Osteoblast (primary cell): ENCODE measurements around the gene SELENOS. TPM values are rescaled to one million over a fixed set of nuclear protein-coding genes. Genes with fewer than 3 reads are reported as not detected.

Source experiments
- DNase-seq: peaks from one replicate; pipeline ENCODE4 v3.0.0; 2011; ENCODE audit warnings: low spot score, mixed read lengths; ENCODE audit not compliant: insufficient read length; ENCODE audit errors: missing footprints
- H2AFZ ChIP-seq: 2 replicates; pipeline ENCODE4 v1.6.0; 2011; ENCODE audit warnings: mild to moderate bottlenecking, low read length
- H3K27ac ChIP-seq: 2 replicates; pipeline ENCODE4 v1.5.1; 2011; ENCODE audit warnings: mild to moderate bottlenecking, low read depth, low read length, moderate library complexity
- H3K27me3 ChIP-seq: 2 replicates; pipeline ENCODE4 v1.6.0; 2012; ENCODE audit warnings: mild to moderate bottlenecking, control low read depth, inconsistent platforms, low read length, moderate library complexity; ENCODE audit not compliant: insufficient read depth
- H3K36me3 ChIP-seq: 2 replicates; pipeline ENCODE4 v1.5.1; 2011; ENCODE audit warnings: mild to moderate bottlenecking, low read length, control low read depth, moderate library complexity; ENCODE audit not compliant: insufficient read depth
- H3K4me1 ChIP-seq: 2 replicates; pipeline ENCODE4 v1.5.1; 2011; ENCODE audit warnings: mild to moderate bottlenecking, low read length, control low read depth, moderate library complexity; ENCODE audit not compliant: insufficient read depth
- H3K4me2 ChIP-seq: 2 replicates; pipeline ENCODE4 v1.6.0; 2011; ENCODE audit warnings: mild to moderate bottlenecking, low read length; ENCODE audit not compliant: insufficient read depth
- H3K4me3 ChIP-seq: fragments of 200-600 bp; sonication (generic); 3 replicates; pipeline ENCODE4 v1.5.1; 2012; ENCODE audit warnings: mild to moderate bottlenecking, low read length, inconsistent platforms; ENCODE audit not compliant: insufficient read depth
- H3K79me2 ChIP-seq: 2 replicates; pipeline ENCODE4 v1.6.0; 2012; ENCODE audit warnings: mild to moderate bottlenecking, low read length, control low read depth, inconsistent platforms; ENCODE audit not compliant: insufficient read depth
- H3K9me3 ChIP-seq: 2 replicates; pipeline ENCODE4 v1.5.1; 2011; ENCODE audit warnings: low read depth, low read length, control low read depth
- H4K20me1 ChIP-seq: 2 replicates; pipeline ENCODE4 v1.6.0; 2012; ENCODE audit warnings: mild to moderate bottlenecking, low read length, control low read depth; ENCODE audit not compliant: insufficient read depth
- CTCF ChIP-seq: IDR thresholded peaks from 2 replicates; pipeline ENCODE4 v1.5.1; 2011; ENCODE audit warnings: mild to moderate bottlenecking, low read depth, low read length, moderate library complexity; ENCODE audit errors: extremely low read depth
- total RNA-seq: library from RNA; depleted of rRNA; stranded (reverse); fragments of >200 nt; gene quantifications from 2 replicates; pipeline ENCODE4 v1.2.3, GENCODE V29; 2012

Gene SELENOS
- total RNA-seq, 1 donor, result 79.6 TPM

DNA sequence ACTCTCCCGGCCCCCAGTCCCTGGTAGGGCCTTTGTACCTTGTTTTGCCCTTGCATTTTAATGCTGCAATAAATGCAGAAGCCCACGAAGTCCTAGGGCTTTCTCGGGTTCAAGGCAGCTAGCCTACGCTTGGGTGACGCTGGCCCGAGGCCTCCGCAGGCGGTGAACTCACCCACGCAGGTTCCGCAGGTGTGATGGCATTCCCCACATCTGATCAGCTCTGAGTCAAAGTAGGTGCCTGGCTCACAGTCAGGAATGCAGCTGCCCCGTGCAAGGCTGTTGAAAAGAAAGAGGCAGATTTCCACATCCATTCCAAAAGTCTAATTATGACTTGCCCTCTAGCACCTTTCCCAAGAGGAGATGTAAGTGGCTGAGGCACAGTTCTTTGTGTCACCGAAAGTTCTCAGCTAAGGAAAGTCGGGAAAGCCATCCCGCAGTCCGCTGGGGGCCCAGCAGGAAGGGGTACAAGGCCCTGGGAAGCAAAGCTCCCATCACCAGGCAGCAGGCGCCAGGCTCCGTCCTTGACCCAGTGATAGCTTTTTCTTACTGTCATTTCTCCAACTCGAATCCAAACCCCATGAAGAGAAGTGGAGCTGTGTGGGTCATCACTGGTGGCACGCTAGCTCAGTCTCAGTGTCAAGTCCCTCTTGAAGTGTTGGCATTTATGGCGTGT, 41.0 kb upstream of the SELENOS start:
- no peaks in the 10 kb centered on the region for H3K36me3 ChIP-seq
- H3K4me1 ChIP-seq, result no peaks in the 10 kb centered on the region
- no peaks in the 10 kb centered on the region for H3K9me3 ChIP-seq
- no peak overlapping the region for H3K27ac ChIP-seq
- no peaks in the 10 kb centered on the region for H4K20me1 ChIP-seq
- H3K79me2 ChIP-seq, result no peaks in the 10 kb centered on the region
- no peak overlapping the region for H2AFZ ChIP-seq
- no peak for TF ChIP-seq CTCF
- no peak overlapping the region for H3K4me3 ChIP-seq
- no peak overlapping the region for H3K4me2 ChIP-seq
- no peaks in the 10 kb centered on the region for H3K27me3 ChIP-seq
- DNase-seq, result peak; percentile 23

DNA sequence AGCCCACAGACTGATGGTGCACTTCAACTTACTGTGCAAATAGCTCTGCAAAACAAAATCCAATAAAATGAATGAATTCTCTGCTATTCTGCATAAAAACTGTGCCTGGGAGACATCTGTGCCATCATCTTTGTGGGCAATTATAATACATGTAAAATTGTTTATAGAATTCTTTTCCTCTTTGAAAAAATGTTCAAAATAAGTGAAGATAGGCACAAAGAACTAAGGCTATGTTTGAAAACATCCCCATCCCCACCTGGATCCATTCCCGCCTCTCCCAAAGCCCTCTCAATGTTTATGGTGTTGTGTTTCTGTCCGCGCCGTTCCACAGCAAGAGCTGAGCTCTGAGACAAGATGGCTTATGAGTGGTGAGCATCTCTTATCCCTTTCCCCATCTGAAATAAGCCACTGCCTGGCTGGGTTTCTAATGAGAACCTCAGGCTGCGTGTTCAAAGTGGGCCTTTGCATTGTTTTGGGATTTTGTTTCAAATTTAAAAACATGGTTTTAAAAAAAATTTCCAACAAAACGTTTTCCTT, 40.1 kb upstream of the SELENOS start:
- Histone ChIP-seq H3K9me3 (no peaks in the 10 kb centered on the region), H4K20me1 (no peaks in the 10 kb centered on the region), H3K4me3 (no peak overlapping the region), H2AFZ (no peak overlapping the region), H3K27me3 (no peaks in the 10 kb centered on the region), H3K4me2 (no peak overlapping the region), H3K4me1 (no peaks in the 10 kb centered on the region), H3K79me2 (no peaks in the 10 kb centered on the region), H3K36me3 (no peaks in the 10 kb centered on the region), H3K27ac (no peak overlapping the region)
- DNase-seq, result no peak
- TF ChIP-seq CTCF, result no peak

DNA sequence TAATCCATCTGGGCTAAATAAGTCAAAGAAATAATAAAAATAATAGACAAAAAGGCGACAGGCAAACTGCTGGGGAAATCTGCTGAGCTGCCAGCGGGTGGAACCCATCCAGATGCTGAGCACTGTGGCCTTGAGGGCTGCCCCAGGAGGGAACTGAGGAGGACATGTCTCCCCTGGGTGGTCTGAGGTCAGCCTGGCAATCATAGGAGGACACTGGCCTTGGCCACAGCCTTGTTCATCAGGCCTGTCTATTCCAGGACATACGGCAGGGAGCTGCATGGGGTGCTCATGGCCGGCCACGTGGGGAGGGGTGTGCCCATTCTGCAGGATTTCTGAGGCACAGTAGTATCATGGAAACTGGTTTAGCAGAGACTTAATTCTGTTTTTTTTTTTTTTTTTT, 39.2 kb upstream of the SELENOS start:
- Histone ChIP-seq H3K9me3 (no peaks in the 10 kb centered on the region), H4K20me1 (no peaks in the 10 kb centered on the region), H3K27me3 (no peaks in the 10 kb centered on the region), H3K4me2 (no peak overlapping the region), H3K4me3 (no peak overlapping the region), H2AFZ (no peak overlapping the region), H3K79me2 (no peaks in the 10 kb centered on the region), H3K36me3 (no peaks in the 10 kb centered on the region), H3K27ac (no peak overlapping the region), H3K4me1 (no peaks in the 10 kb centered on the region)
- DNase-seq, result no peak
- TF ChIP-seq CTCF, result no peak

- Histone ChIP-seq H3K79me2 (no peaks in the 10 kb centered on the region), H4K20me1 (no peaks in the 10 kb centered on the region), H3K36me3 (no peaks in the 10 kb centered on the region), H2AFZ (no peak overlapping the region), H3K27me3 (no peaks in the 10 kb centered on the region), H3K4me1 (no peaks in the 10 kb centered on the region), H3K27ac (no peak overlapping the region), H3K4me3 (no peak overlapping the region), H3K9me3 (no peaks in the 10 kb centered on the region), H3K4me2 (no peak overlapping the region)
- DNase-seq, result no peak
- TF ChIP-seq CTCF, result no peak
These were observed 38.5 kb upstream of the SELENOS start for GRCh38 chr15:101315736-101316135.
